GM12878 (cell line): ENCODE measurements around the gene LTN1. TPM values are rescaled to one million over a fixed set of nuclear protein-coding genes. Genes with fewer than 3 reads are reported as not detected.

Experiments
- IKZF2 ChIP-seq, 2 experiments: fragments of 450-650 bp; IDR thresholded peaks; 2 replicates each; pipeline ENCODE4 v1.6.1; 2017; ENCODE audit warnings: mild to moderate bottlenecking in 2 of 2, moderate library complexity in 2 of 2
- RAD51 ChIP-seq: fragments of 450-650 bp; IDR thresholded peaks from 2 replicates; pipeline ENCODE4 v1.6.1; 2016; ENCODE audit warnings: moderate library complexity, mild to moderate bottlenecking, inconsistent platforms
- RELA ChIP-seq: fragments of 450-650 bp; IDR thresholded peaks from 2 replicates; pipeline ENCODE4 v1.8.0; 2014; ENCODE audit warnings: borderline replicate concordance; ENCODE audit not compliant: partially characterized antibody
- RFX5 ChIP-seq: IDR thresholded peaks from 2 replicates; pipeline ENCODE4 v1.6.1; 2011; ENCODE audit warnings: low read depth, low read length, improper control_type of control experiment
- WRNIP1 ChIP-seq: IDR thresholded peaks from 2 replicates; pipeline ENCODE4 v1.6.1; 2011; ENCODE audit warnings: low read depth, low read length, improper control_type of control experiment, borderline replicate concordance
- ZBTB40 ChIP-seq: fragments of 450-650 bp; IDR thresholded peaks from 2 replicates; pipeline ENCODE4 v1.6.1; 2016; ENCODE audit warnings: mild to moderate bottlenecking, moderate library complexity, borderline replicate concordance
- polyA plus RNA-seq, 11 experiments: library from polyadenylated mRNA; depleted of rRNA in 4 of 11; unstranded in 6 of 11; stranded (reverse) in 5 of 11; fragments of >200 nt; fragmentation: Nextera tagmentation in 4 of 11; fragmentation: Illumina TruSeq in 1 of 11; extraction: Ambion mirVana in 4 of 11; extraction: Trizol in 1 of 11; gene quantifications; 1 replicate in 1 of 11; 2 replicates in 10 of 11; pipeline versions ENCODE4 v1.2.1 to v1.2.3, GENCODE V29; 2011 to 2016; ENCODE audit warnings: inconsistent platforms in 2 of 11, missing spikeins in 2 of 11, low read depth in 1 of 11
- total RNA-seq, 4 experiments: library from RNA; depleted of rRNA in 3 of 4; stranded (reverse); fragments of >200 nt in 3 of 4; fragmentation: Illumina TruSeq in 1 of 4; extraction: Trizol in 1 of 4; gene quantifications; 2 replicates each; pipeline versions ENCODE4 v1.2.1 to v1.2.3, GENCODE V29; 2013 to 2021
- TF ChIP-seq, protein P1 (sequence below): fragments of 150-350 bp; IDR thresholded peaks from 2 replicates; pipeline ENCODE4 v1.6.1; 2016; ENCODE audit warnings: low read depth, low read length
- TF ChIP-seq, protein P2 (sequence below): fragments of 450-650 bp; IDR thresholded peaks from 2 replicates; pipeline ENCODE4 v1.6.1; 2018; ENCODE audit warnings: mild to moderate bottlenecking, low read depth, moderate library complexity; ENCODE audit not compliant: partially characterized antibody
- TF ChIP-seq, protein P3 (sequence below): fragments of 450-650 bp; formaldehyde crosslinking; IDR thresholded peaks from 2 replicates; pipeline ENCODE4 v1.5.0; 2022; ENCODE audit warnings: mild to moderate bottlenecking, missing genetic modification characterization
- TF ChIP-seq, protein P4 (sequence below): IDR thresholded peaks from 2 replicates; pipeline ENCODE4 v1.6.1; 2011; ENCODE audit warnings: borderline replicate concordance, low read depth, mild to moderate bottlenecking, moderate library complexity, low read length; ENCODE audit not compliant: insufficient read depth, poor library complexity, severe bottlenecking

The LTN1 gene
- total and polyA plus RNA-seq, 10 of the 15 experiments (the other 5 are each of a cell fraction or from before 2014, with no cell fraction given), result 3.5 to 17.3 (median 12.3) TPM

GRCh38 chr21:29024474-29025327, 32.0 kb upstream of the LTN1 start, which contains the start of gene USP16 (continued):
- TF ChIP-seq WRNIP1 (0 out of 2 replicates have a peak, but pooled peaks have one; percentile 41), IKZF2 (IDR thresholded peaks at IDR 0.05) (peak; percentile 53 to 74), RAD51 (peak; percentile 65), RFX5 (peak; percentile 47), RELA (peak; percentile 51), ZBTB40 (peak; percentile 93)
- TF ChIP-seq, protein P1, sequence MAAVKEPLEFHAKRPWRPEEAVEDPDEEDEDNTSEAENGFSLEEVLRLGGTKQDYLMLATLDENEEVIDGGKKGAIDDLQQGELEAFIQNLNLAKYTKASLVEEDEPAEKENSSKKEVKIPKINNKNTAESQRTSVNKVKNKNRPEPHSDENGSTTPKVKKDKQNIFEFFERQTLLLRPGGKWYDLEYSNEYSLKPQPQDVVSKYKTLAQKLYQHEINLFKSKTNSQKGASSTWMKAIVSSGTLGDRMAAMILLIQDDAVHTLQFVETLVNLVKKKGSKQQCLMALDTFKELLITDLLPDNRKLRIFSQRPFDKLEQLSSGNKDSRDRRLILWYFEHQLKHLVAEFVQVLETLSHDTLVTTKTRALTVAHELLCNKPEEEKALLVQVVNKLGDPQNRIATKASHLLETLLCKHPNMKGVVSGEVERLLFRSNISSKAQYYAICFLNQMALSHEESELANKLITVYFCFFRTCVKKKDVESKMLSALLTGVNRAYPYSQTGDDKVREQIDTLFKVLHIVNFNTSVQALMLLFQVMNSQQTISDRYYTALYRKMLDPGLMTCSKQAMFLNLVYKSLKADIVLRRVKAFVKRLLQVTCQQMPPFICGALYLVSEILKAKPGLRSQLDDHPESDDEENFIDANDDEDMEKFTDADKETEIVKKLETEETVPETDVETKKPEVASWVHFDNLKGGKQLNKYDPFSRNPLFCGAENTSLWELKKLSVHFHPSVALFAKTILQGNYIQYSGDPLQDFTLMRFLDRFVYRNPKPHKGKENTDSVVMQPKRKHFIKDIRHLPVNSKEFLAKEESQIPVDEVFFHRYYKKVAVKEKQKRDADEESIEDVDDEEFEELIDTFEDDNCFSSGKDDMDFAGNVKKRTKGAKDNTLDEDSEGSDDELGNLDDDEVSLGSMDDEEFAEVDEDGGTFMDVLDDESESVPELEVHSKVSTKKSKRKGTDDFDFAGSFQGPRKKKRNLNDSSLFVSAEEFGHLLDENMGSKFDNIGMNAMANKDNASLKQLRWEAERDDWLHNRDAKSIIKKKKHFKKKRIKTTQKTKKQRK, result no peak
- TF ChIP-seq, protein P2, sequence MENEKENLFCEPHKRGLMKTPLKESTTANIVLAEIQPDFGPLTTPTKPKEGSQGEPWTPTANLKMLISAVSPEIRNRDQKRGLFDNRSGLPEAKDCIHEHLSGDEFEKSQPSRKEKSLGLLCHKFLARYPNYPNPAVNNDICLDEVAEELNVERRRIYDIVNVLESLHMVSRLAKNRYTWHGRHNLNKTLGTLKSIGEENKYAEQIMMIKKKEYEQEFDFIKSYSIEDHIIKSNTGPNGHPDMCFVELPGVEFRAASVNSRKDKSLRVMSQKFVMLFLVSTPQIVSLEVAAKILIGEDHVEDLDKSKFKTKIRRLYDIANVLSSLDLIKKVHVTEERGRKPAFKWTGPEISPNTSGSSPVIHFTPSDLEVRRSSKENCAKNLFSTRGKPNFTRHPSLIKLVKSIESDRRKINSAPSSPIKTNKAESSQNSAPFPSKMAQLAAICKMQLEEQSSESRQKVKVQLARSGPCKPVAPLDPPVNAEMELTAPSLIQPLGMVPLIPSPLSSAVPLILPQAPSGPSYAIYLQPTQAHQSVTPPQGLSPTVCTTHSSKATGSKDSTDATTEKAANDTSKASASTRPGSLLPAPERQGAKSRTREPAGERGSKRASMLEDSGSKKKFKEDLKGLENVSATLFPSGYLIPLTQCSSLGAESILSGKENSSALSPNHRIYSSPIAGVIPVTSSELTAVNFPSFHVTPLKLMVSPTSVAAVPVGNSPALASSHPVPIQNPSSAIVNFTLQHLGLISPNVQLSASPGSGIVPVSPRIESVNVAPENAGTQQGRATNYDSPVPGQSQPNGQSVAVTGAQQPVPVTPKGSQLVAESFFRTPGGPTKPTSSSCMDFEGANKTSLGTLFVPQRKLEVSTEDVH, result no peak
- TF ChIP-seq, protein P3, sequence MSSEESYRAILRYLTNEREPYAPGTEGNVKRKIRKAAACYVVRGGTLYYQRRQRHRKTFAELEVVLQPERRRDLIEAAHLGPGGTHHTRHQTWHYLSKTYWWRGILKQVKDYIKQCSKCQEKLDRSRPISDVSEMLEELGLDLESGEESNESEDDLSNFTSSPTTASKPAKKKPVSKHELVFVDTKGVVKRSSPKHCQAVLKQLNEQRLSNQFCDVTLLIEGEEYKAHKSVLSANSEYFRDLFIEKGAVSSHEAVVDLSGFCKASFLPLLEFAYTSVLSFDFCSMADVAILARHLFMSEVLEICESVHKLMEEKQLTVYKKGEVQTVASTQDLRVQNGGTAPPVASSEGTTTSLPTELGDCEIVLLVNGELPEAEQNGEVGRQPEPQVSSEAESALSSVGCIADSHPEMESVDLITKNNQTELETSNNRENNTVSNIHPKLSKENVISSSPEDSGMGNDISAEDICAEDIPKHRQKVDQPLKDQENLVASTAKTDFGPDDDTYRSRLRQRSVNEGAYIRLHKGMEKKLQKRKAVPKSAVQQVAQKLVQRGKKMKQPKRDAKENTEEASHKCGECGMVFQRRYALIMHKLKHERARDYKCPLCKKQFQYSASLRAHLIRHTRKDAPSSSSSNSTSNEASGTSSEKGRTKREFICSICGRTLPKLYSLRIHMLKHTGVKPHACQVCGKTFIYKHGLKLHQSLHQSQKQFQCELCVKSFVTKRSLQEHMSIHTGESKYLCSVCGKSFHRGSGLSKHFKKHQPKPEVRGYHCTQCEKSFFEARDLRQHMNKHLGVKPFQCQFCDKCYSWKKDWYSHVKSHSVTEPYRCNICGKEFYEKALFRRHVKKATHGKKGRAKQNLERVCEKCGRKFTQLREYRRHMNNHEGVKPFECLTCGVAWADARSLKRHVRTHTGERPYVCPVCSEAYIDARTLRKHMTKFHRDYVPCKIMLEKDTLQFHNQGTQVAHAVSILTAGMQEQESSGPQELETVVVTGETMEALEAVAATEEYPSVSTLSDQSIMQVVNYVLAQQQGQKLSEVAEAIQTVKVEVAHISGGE (CRISPR knock-in tag), result no peak
- TF ChIP-seq, protein P4, sequence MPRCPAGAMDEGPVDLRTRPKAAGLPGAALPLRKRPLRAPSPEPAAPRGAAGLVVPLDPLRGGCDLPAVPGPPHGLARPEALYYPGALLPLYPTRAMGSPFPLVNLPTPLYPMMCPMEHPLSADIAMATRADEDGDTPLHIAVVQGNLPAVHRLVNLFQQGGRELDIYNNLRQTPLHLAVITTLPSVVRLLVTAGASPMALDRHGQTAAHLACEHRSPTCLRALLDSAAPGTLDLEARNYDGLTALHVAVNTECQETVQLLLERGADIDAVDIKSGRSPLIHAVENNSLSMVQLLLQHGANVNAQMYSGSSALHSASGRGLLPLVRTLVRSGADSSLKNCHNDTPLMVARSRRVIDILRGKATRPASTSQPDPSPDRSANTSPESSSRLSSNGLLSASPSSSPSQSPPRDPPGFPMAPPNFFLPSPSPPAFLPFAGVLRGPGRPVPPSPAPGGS, result no peak
